Stimulated activated CD4-positive, alpha-beta T cell treated with anti-CD3 and anti-CD28 coated beads, Interleukin-4, amount 100 ng/mL, for 48 hours (primary cell): Measurements from ENCODE around the gene GPR162.
A peak's percentile ranks its signal among the peaks of the same experiment; 100 is the strongest.
"Not testable (repeated sequence)": the region's sequence is repeated elsewhere in the genome, so short reads cannot be mapped to it uniquely, and the experiment has no call there.

Source experiments
- DNase-seq, 2 donors: peaks; one replicate each; pipeline ENCODE4 v3.0.0-alpha.2; 2020; ENCODE audit warnings: low read depth in 2 of 2

The GPR162 gene

DNA sequence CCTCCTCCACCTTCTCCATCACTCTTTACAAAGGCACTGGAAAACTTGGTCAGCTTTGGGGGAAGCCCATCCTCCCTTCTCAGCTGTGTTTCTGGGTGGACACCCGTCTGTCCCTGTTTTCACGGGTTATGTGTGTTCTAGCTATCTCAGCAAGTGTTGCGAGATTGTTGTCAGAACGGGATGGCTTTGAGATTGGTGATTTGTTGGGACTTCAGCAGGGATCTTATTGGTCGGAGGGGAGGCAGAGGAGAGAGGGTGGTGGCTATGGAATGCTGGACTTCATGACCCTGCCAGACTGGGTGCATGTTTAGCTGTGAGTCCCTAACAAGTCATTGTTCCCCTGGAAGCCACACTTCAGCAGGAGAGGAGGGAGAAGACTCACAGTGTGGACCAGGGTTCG, 32.4 kb downstream of the GPR162 start:
- DNase-seq, result no peak

DNA sequence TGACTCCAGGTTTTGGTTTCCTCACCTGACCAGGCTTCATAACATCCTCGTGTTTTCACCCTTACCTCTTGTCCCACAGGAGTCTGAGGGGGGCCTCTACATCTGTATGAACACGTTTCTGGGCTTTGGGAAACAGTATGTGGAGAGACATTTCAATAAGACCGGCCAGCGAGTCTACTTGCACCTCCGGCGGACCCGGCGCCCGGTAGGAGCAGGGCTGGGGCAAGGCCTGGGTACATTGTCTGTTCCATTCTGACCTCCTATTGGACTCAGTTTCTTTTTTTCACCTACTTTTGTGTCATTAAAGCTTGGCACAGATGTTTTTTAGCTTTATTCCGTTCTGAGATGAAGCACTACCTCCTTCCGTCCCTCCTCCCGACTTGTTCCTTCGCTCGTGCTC, 33.7 kb downstream of the GPR162 start:
- no peak for DNase-seq

DNA sequence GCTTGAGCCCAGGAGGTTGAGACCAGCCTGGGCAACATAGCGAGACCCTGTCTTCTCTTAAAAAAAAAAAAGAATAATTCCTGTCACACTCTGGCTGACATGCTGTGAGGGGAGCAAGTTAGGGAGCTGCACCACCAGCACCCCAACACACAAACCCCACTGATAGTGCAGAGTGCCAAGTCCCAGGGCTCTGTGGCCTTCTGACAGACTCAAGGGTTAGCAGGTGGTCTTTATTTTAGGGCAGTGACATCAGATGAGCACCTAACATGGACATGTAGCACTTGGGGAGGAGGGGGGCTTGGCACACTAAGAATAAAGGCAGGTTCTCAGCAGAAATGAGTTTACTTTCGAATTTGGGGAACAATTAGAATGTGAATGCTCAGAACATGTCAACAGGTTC, 37.2 kb downstream of the GPR162 start:
- DNase-seq, result no peak

DNA sequence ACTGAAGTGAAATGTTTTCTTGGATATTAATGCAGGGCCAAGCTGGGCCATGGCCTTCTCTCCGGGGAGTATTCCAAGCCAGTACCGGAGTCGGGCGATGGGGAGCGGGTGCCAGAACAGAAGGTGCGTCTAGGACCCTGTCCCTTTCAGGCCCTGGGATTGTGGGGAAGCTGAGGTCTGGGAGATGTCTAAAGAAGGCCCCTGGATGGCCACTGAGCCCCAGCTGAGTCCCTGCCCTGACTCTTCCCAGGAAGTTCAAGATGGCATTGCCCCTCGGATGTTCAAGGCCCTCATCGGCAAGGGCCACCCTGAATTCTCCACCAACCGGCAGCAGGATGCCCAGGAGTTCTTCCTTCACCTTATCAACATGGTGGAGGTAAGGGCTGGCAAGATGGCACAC, 38.5 kb downstream of the GPR162 start:
- DNase-seq, result no peak

DNA sequence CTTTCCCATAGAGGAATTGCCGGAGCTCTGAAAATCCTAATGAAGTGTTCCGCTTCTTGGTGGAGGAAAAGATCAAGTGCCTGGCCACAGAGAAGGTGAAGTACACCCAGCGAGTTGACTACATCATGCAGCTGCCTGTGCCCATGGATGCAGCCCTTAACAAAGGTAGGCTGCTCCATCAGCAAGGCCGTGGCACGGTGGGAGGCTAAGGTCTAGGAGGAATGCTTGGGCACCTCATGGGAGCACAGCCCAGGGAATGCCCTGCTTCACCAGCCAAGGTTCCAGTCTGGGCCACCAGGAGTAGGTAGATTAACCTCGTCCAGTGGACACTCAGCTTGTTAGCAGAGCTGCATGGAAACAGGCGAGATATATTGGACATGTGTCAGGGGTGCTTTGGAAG, 39.3 kb downstream of the GPR162 start:
- no peak for DNase-seq

DNA sequence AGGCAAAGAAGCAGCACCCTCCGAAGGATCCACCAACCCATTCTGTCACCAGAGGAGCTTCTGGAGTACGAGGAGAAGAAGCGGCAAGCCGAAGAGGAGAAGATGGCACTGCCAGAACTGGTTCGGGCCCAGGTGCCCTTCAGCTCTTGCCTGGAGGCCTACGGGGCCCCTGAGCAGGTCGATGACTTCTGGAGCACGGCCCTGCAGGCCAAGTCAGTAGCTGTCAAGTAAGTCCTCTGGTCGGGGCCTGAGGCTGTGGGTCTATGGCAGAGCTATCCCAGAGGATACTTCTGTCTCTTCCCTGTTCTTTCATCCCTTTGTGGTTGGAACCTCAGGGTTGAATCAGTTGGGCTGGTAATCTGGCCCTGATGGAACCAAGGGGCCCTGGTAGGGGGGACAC, 39.8 kb downstream of the GPR162 start:
- no peak for DNase-seq

DNA sequence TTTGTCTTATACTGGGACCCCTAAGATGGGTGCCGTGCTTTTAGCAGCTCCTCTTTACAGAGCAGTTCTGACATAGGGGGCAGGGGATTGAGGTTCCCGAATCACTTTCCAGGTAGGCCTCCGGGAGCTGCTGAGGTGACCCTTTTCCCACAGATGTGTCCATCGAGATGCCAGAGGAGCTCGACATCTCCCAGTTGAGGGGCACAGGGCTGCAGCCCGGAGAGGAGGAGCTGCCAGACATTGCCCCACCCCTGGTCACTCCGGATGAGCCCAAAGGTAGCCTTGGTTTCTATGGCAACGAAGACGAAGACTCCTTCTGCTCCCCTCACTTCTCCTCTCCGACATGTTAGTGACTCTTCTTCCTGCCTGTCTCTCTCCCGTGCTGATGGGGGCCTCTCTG, 41.4 kb downstream of the GPR162 start:
- DNase-seq, result no peak

DNA sequence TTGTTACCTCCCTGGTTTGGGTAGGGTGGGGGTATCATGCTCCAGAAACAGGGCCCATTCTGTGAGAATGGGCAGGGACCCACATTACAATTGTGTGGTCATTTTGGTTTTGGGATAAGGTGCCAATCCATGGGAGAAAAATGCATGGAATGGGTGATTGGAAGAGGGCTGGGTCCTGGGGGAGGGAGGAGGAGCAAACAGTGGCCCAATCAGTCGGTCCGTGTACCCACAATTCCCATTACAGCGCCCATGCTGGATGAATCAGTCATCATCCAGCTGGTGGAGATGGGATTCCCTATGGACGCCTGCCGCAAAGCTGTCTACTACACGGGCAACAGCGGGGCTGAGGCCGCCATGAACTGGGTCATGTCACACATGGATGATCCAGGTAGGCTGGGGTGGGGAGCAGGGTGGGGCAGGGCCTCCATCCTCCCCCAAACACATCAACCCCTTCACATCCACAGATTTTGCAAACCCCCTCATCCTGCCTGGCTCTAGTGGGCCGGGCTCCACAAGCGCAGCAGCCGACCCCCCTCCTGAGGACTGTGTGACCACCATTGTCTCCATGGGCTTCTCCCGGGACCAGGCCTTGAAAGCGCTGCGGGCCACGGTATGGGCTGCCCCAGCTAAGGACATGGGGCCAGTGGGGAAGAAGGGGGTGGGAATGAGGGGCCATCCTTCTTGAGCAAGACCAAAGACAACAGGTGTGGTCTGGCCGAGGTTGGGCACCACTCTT, 42.1 kb downstream of the GPR162 start:
- DNase-seq, result no peak

DNA sequence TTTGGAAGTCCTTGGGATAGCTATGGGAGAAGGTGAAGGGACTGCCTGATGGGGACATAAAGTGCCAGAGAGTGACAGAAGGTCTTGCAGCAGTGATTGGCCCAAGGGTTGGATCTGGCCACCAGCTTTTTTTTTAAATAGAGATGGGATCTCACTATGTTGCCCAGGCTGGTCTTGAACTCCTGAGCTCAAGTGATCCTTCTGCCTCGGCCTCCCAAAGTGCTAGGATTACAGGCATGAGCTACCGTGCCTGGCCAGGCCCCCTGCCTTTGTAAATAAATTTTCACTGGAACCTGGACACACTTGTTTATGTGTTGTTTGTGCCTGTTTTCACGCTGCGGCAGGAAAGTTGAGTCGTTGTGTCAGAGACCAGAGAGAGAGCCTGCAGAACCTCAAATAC, 43.7 kb downstream of the GPR162 start:
- DNase-seq, result not testable (repeated sequence)

DNA sequence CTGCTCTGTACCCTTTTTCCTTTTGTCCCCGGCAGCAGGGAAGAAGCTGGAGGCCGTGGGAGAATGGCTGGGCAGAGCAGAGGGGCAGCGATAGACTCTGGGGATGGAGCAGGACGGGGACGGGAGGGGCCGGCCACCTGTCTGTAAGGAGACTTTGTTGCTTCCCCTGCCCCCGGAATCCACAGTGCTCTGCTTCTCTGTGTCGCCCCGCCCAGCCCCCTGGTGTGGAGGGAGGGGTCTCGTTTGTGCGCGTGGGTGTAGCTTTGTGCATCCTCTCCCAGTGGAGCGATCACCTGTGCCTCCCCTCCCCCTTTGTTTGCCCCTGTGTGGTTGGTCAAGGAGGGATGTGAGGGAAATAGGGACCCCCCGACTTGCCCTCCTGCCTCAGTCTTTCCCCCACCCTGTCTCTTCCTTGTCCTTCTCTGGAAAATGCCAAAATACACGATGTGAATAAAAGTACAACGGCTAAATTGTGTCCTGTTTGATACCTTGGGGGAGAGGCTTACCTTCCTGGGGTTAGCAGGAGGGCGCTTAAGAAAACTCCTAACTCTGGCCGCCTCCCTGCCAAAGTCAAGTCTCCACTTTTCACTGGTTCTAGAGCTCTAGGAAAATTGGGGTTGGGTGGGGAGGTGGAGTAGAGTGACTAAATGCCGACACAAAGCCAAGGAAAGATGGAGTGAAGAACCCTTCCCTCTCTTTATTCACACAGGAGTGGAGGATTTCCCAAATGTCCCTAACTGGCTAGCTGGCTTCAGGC, 44.7 kb downstream of the GPR162 start:
- no peak for DNase-seq

DNA sequence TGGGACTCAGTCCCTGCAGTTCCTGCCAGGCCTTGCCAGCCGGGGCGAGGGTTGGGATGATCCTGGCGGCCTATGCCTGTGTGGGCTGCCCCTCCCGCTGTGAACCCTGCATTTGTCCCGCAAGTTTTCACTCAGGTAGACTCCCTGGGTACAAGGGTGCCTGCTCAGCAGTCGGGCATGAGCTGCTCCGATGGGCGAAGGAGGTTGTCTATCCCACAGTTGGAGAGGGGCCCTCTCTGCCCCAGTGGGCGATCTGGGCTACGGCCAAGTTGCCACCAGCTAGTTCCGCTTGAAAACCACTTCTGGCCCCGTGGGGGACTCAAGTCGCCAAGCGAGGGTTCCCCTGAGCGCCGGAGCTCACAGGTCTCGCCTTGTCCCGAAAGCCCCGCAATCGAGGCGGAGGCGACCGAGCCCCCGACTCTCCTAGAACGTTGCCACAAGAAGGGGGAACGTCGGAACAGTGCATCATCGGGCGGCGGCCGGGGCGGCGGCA, 45.3 kb downstream of the GPR162 start:
- DNase-seq, result no peak

DNA sequence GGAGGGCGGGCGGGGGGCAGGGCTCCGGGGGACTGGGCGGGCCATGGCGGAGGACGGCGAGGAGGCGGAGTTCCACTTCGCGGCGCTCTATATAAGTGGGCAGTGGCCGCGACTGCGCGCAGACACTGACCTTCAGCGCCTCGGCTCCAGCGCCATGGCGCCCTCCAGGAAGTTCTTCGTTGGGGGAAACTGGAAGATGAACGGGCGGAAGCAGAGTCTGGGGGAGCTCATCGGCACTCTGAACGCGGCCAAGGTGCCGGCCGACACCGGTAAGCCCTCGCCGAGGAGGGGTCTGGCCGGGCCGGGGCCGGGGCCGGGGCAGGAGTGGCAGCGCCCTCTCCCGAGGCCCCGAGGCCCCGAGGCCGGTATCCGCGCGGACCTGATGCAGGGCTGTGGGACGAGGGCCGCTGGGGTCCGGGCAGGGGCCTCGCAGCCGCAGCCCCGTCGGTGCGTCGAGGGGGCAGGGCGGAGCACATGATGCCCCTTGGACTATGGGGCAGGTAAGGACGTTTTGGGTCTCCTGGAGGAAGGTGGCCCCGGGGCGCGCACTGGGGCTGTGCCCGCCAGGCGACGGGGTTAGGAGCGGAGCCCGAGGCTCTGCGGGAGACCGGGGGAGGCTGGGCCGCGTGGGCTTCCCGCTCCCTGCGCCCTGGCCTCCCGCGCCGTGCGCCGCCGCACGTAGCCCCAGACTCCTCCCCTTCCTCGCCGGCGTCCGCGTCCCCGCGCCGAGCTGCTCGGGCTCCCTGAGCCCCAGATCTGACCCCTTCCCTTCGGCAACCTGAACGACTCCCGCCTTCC, 46.0 kb downstream of the GPR162 start, which contains the start of gene TPI1:
TPI1 (plus strand) TSS at position 119 of the 798 bp plus-strand sequence; CDS start at position 155, 36 bp downstream.
- DNase-seq, result peak; percentile 71 to 76

DNA sequence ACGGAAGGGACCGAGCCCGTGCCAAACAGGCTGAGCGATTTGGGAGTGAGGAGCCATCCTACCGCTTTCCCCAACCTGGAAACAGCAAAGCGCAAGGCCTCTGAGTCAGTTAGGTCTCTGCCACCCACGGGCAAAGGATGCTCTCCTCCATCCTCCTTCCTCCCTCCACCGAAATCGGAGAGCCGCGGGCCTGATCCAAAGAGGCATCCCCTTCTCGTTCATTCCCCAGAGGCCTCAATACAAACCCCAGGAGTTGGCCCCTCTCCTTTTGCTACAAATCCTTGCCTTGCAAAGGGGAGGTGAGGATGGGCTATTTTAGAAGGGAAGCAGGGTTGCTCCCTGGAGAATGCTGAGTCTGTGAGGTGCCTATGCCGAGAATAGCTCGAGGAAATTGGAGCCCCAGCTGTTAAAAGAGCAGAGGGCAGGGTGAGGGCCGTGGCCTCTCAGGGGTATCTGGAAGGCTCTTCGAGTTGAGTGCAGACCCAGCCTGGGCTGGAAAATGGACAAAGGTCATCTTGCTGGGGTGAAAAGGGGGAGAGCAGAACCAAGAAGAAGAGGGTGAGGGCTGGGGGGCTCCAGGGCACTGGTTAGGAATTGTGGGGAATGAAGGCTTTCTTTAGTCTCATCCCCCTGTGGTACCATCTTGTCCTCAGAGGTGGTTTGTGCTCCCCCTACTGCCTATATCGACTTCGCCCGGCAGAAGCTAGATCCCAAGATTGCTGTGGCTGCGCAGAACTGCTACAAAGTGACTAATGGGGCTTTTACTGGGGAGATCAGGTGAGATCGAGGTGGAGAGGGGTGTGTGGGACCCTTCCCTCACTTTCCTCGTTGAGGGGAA, 46.8 kb downstream of the GPR162 start:
- DNase-seq, result peak in 1 of 2 donors; percentile 22

DNA sequence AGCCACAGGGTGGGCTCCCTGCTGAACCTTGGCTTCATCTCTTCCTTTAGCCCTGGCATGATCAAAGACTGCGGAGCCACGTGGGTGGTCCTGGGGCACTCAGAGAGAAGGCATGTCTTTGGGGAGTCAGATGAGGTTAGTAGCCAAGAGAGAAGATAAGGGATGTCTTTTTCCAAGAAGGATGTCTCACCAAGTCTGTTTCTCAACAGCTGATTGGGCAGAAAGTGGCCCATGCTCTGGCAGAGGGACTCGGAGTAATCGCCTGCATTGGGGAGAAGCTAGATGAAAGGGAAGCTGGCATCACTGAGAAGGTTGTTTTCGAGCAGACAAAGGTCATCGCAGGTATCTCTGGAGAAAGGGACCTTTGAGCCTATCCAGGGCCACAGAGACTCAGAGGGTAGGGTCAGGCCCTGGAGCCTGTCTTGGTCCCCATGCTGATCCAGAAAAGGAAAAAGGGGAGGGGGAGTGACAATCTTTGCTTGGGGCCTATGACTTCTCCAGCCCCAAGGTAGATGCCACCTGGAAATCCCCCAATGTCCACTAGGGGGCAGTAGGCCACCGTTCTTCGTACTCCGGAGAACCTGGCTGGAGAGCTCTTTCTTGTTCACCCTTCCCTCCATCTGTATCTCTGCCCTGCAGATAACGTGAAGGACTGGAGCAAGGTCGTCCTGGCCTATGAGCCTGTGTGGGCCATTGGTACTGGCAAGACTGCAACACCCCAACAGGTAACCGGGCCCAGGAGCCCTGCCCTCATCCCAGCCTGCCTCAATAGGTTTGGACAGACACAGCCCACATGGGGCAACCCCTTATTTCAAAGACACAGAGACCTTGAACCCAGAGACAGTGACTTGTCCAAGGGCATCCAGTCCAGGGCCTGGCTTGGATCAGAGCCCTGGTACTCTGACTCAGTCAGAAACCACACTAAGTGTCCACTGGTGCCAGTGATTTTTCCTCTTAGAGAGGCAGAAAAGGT, 47.7 kb downstream of the GPR162 start:
- DNase-seq, result peak; percentile 76 to 78

DNA sequence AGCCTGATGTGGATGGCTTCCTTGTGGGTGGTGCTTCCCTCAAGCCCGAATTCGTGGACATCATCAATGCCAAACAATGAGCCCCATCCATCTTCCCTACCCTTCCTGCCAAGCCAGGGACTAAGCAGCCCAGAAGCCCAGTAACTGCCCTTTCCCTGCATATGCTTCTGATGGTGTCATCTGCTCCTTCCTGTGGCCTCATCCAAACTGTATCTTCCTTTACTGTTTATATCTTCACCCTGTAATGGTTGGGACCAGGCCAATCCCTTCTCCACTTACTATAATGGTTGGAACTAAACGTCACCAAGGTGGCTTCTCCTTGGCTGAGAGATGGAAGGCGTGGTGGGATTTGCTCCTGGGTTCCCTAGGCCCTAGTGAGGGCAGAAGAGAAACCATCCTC, 48.7 kb downstream of the GPR162 start:
- not testable (repeated sequence) for DNase-seq

DNA sequence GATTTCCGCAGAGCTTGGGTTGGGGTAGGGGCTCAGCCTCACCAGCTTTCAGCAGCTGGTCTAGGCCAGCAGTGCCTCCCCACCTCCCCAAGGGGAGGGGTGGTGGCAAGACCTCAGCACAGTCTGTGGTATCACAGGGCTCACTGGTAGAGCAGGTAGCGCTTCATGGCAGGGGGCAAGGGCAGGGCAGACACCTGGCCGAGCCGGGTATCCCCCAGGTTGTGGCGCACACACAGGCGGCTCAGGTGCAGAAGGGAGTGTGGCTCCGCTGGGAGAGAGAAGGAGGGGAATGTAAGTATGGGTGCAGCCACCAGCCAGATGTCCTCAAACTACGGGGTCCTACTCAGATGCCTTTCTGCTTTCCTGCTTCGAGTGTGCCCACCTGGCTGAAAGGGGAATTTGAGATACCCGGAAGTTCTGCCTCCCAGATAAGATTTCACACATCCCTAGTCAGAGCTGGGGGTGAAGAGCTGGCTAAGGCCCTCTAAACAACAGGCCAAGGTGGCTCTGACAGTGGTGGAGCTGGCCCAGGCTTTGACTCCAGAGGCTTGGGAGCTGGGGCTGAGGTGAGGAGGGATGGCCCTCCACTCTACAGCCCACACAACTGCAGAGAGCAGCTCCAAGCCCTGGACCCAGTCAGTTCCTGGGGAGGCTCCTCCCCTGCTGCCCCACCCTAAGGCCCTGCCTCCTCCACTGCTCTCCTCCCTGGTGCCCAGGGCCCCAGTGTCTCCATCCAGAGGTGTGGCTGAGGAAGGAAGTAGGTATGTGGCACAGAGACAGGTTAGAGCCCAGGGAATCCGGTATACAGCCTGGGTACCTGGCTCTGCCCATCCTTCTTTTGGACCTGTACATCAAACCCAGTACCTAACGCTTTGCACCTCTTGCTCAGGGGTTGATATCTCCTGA, 49.7 kb downstream of the GPR162 start:
- peak in 1 of 2 donors; percentile 30 for DNase-seq

DNA sequence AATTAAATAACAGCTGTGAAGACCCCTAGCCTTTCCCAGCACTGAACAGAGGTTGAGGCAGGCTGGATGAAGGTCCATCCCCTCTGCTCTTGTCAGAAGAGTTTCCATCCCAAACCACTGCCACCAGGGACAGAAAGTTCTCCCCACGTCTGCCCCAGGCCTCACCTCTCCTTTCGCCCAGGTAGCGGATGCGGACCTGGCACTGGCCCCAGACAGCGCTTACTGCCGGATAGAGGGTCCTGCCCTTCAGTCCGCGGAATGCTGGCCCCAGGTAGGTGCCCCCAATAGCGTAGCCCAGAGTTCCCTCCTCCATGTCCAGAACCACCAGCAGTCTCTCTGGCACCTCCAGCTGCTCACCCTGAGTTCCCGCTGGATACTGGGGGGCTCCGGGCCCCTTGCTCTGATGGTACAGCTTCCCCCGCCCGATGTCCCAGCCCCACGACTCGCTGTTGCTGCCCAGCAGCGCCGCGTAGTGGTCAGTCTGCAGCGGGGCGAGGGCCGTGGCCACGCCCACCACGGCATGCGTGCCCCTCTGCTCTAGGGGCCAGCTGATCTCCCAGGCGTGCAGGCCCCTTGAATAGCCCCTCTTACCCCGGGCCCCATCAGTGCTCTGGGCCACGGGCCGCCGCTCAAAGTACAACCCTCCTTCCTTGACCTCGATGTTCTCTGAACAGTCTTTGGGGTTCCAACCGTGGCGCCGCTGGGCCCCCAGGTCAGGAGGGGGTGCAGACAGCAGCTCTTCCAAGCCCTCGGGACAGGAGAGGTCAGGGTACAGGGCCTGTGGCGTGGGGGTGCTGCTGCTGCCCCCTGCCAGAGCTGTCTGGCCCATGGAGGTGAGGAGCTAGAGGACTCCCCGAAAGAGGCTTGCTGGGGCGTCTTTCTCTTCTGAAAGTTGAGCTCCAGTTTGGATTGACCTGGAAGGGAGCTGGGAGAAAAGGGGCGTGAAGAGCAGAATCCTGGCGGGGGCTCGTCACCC, 50.7 kb downstream of the GPR162 start:
- DNase-seq, result peak; percentile 79
